ENCODE results near the gene TMTC4.

The TMTC4 gene

DNA sequence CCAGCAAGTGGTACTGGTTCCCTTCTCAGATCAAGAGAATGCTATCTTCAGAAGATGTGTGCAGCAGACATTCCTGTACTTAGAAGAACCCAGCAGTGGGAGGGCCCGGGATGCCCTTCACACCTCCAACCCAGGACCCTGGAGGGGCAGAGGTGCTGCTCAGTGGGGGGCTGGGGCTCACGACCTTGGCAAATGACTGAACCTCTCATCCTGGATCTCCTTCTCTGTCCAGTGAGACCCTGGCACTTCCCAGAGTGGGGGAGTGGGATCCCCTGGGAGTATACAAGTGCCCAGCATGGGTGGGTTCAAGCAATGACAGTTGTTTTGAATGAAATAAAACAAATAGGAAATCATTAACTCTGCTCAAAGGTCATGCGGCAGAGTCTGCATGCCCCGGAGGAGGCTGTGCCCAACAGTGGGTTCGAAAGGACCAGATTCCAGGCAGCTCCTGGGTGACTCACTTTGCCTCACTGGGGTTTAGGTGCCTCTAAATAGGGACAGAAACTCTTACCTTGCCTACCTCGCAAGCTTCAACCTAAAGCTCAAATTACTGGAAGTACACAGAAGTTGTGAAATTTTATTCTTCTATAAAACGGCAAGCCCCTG lies 112.9 kb downstream of the TMTC4 start:
- DNase-seq (ENCODE audit: low read depth): no peak
- TF ChIP-seq, protein P1, sequence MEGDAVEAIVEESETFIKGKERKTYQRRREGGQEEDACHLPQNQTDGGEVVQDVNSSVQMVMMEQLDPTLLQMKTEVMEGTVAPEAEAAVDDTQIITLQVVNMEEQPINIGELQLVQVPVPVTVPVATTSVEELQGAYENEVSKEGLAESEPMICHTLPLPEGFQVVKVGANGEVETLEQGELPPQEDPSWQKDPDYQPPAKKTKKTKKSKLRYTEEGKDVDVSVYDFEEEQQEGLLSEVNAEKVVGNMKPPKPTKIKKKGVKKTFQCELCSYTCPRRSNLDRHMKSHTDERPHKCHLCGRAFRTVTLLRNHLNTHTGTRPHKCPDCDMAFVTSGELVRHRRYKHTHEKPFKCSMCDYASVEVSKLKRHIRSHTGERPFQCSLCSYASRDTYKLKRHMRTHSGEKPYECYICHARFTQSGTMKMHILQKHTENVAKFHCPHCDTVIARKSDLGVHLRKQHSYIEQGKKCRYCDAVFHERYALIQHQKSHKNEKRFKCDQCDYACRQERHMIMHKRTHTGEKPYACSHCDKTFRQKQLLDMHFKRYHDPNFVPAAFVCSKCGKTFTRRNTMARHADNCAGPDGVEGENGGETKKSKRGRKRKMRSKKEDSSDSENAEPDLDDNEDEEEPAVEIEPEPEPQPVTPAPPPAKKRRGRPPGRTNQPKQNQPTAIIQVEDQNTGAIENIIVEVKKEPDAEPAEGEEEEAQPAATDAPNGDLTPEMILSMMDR (IDR thresholded peaks at IDR 0.05; ENCODE audit: low read depth, low read length): no peak
- no peak for TF ChIP-seq MYC (IDR thresholded peaks at IDR 0.05; ENCODE audit: low read depth, low read length)
- TF ChIP-seq, protein P2, sequence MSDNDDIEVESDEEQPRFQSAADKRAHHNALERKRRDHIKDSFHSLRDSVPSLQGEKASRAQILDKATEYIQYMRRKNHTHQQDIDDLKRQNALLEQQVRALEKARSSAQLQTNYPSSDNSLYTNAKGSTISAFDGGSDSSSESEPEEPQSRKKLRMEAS (IDR thresholded peaks at IDR 0.05; ENCODE audit: low read depth, low read length): no peak
- TF ChIP-seq POLR2A (IDR thresholded peaks at IDR 0.05; ENCODE audit: extremely low read depth, insufficient read length): no peak
- H3K4me3 ChIP-seq (ENCODE audit: low read depth, low read length): no peak overlapping the region

DNA sequence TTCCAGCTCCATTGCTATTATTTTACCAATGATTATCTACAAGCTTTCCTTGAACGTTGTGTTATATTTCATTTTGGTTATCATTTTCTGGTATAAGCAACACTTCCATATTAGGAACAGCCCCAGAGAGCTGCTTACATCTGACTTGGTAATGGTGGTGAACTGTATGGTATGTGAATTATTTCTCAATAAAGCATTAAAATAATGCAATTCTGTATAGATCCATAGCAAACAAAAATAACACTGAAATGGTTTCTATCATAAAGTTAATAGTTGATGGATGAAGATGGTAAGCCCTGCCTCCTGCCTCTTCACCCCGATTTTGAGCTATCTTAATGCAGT lies 113.5 kb downstream of the TMTC4 start:
- no peak overlapping the region for H3K4me3 ChIP-seq (ENCODE audit: low read depth, low read length)
- DNase-seq (ENCODE audit: low read depth): no peak
- TF ChIP-seq, protein P1 (IDR thresholded peaks at IDR 0.05; ENCODE audit: low read depth, low read length): no peak
- no peak for TF ChIP-seq POLR2A (IDR thresholded peaks at IDR 0.05; ENCODE audit: extremely low read depth, insufficient read length)
- TF ChIP-seq, protein P2 (IDR thresholded peaks at IDR 0.05; ENCODE audit: low read depth, low read length): no peak

DNA sequence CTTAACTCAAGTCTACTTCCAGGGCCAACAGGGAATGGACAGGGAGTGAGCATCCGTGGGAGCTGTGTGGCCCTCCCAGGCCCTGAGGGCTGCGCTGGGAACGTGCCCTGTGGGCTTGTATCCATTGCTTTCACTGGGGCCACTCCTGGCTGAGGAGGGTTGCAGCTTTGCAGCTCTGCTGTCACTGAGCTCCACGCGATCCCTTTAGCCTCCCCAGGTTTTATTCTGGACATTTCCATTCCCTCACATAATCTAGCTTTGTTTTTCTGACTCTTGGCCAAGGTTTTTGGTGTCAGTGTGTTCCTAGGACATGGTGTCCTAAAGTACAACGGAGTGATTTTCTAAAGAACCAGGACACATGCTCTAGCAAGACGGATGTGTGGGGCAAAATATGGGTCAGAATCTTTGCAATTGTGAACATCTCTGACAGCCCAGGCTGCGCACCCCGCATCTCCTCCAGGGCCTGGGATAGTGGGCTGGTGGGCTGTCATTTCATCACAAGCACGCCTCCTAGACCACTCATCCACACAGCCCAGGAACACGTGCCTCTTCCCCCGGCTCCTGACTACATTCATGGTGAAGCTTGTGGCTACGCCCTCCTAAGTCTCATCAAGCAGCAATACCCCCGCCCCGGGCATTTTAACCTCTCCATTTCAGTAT lies 114.0 kb downstream of the TMTC4 start:
- DNase-seq (ENCODE audit: low read depth): no peak
- no peak overlapping the region for H3K4me3 ChIP-seq (ENCODE audit: low read depth, low read length)
- TF ChIP-seq, protein P2 (IDR thresholded peaks at IDR 0.05; ENCODE audit: low read depth, low read length): no peak
- TF ChIP-seq POLR2A (IDR thresholded peaks at IDR 0.05; ENCODE audit: extremely low read depth, insufficient read length): no peak
- TF ChIP-seq, protein P1 (IDR thresholded peaks at IDR 0.05; ENCODE audit: low read depth, low read length): no peak
- no peak for TF ChIP-seq MYC (IDR thresholded peaks at IDR 0.05; ENCODE audit: low read depth, low read length)

DNA sequence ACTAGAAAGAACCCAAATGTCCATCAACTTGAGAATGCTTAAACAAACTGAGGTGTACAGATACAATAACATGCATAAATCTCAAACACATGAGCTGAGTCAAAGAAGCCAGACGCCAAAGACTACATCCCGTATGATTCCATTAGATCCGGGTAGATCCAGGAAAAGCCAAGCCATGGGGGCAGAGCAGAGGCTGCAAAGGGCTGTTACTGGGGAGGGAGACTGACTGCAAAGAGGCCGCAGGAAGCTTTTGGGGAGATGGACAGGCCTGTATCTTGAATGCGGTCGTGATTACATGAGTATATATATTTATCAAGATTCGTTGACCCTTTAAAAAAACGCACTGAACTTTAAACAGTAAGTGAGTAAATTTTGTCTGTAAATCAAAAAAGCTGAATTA lies 114.7 kb downstream of the TMTC4 start:
- DNase-seq (ENCODE audit: low read depth): no peak
- no peak for TF ChIP-seq MYC (IDR thresholded peaks at IDR 0.05; ENCODE audit: low read depth, low read length)
- TF ChIP-seq POLR2A (IDR thresholded peaks at IDR 0.05; ENCODE audit: extremely low read depth, insufficient read length): no peak
- TF ChIP-seq, protein P1 (IDR thresholded peaks at IDR 0.05; ENCODE audit: low read depth, low read length): no peak
- TF ChIP-seq, protein P2 (IDR thresholded peaks at IDR 0.05; ENCODE audit: low read depth, low read length): no peak
- no peak overlapping the region for H3K4me3 ChIP-seq (ENCODE audit: low read depth, low read length)

Measured in NB4 (cell line).